OCI-LY7 (cell line): ENCODE measurements around the gene MRPL33. TPM values are rescaled to one million over a fixed set of nuclear protein-coding genes. Genes with fewer than 3 reads are reported as not detected.

Experiments used
- BruUV-seq: library from RNA; stranded (reverse); fragments of 400-500 nt; replicated peaks from 2 replicates; lab custom pipeline; 2021; lab: Mats Ljungman, UMichigan
- CTCF ChIA-PET: fragments of 300-600 bp; sonication (Branson Sonifier 250); formaldehyde crosslinking; loops from one replicate; lab custom pipeline; 2022; ENCODE audit warnings: antibody characterized with exemption; ENCODE audit not compliant: unreplicated experiment; lab: Charles Lee
- POLR2A ChIA-PET: fragments of 300-600 bp; sonication (Branson Sonifier 250); formaldehyde crosslinking; loops from one replicate; lab custom pipeline; 2022; ENCODE audit warnings: antibody characterized with exemption; lab: Charles Lee
- DNase-seq: peaks from one replicate; pipeline ENCODE4 v3.0.0-alpha.2; 2015; ENCODE audit warnings: low spot score
- H2AFZ ChIP-seq: fragments of 200-600 bp; sonication (generic), shearing (Covaris generic); 2 replicates; pipeline ENCODE4 v1.6.1; 2014; ENCODE audit warnings: mild to moderate bottlenecking, antibody characterized with exemption, low read length, moderate library complexity
- H3K27ac ChIP-seq: fragments of 200-600 bp; sonication (generic); 2 replicates; pipeline ENCODE4 v1.5.1; 2014; ENCODE audit warnings: mixed run types, low read depth, mild to moderate bottlenecking, moderate library complexity, low read length, inconsistent platforms; ENCODE audit not compliant: poor library complexity, severe bottlenecking
- H3K36me3 ChIP-seq: fragments of 200-600 bp; sonication (generic); 2 replicates; pipeline ENCODE4 v1.6.1; 2014; ENCODE audit warnings: mild to moderate bottlenecking, antibody characterized with exemption, low read length, moderate library complexity, mixed read lengths; ENCODE audit not compliant: insufficient read depth
- H3K4me1 ChIP-seq: fragments of 200-600 bp; sonication (generic); 2 replicates; pipeline ENCODE4 v1.5.1; 2014; ENCODE audit warnings: mild to moderate bottlenecking, low read length; ENCODE audit not compliant: insufficient read depth, poor library complexity, severe bottlenecking
- H3K4me2 ChIP-seq: fragments of 200-600 bp; sonication (generic); 2 replicates; pipeline ENCODE4 v1.6.1; 2014; ENCODE audit warnings: mild to moderate bottlenecking, low read length
- H3K4me3 ChIP-seq: fragments of 200-600 bp; sonication (generic); 2 replicates; pipeline ENCODE4 v1.5.1; 2014; ENCODE audit warnings: mild to moderate bottlenecking, low read depth, low read length; ENCODE audit not compliant: poor library complexity, severe bottlenecking
- H3K79me2 ChIP-seq: fragments of 200-600 bp; sonication (generic); 2 replicates; pipeline ENCODE4 v1.6.1; 2016; ENCODE audit warnings: low read depth, mild to moderate bottlenecking, low read length, moderate library complexity, mixed read lengths; ENCODE audit not compliant: insufficient read depth
- H3K9me2 ChIP-seq: fragments of 200-600 bp; sonication (generic); 2 replicates; pipeline ENCODE4 v1.6.1; 2016; ENCODE audit warnings: mild to moderate bottlenecking, low read length, mixed read lengths; ENCODE audit not compliant: insufficient read depth
- H3K9me3 ChIP-seq: fragments of 200-600 bp; sonication (generic); 2 replicates; pipeline ENCODE4 v1.6.1; 2014; ENCODE audit warnings: mild to moderate bottlenecking, mixed run types, low read length, mixed read lengths
- H4K20me1 ChIP-seq: fragments of 200-600 bp; sonication (generic); 2 replicates; pipeline ENCODE4 v1.6.1; 2014; ENCODE audit warnings: mild to moderate bottlenecking, antibody characterized with exemption, low read length, moderate library complexity, mixed read lengths; ENCODE audit not compliant: insufficient read depth
- CTCF ChIP-seq: fragments of 200-600 bp; sonication (generic); conservative IDR thresholded peaks from 2 replicates; pipeline ENCODE4 v1.5.1; 2014; ENCODE audit warnings: mild to moderate bottlenecking, antibody characterized with exemption, low read length, moderate library complexity, mixed read lengths
- EZH2phosphoT487 ChIP-seq: fragments of 200-600 bp; sonication (generic); IDR thresholded peaks from 2 replicates; pipeline ENCODE4 v1.6.1; 2018; ENCODE audit warnings: low read depth, borderline replicate concordance, mild to moderate bottlenecking, mixed run types, antibody characterized with exemption, low read length, moderate library complexity, mixed read lengths
- intact Hi-C: fragments of 100-400 bp; cut with micrococcal nuclease; formaldehyde crosslinking; loops from one replicate; pipeline ENCODE4 v1.10.0; 2022; ENCODE audit not compliant: unreplicated experiment
- total RNA-seq, 2 experiments: library from RNA; depleted of rRNA in 1 of 2; stranded (reverse); fragments of >200 nt in 1 of 2; shearing (Covaris generic) in 1 of 2; gene quantifications; 2 replicates each; pipeline ENCODE4 v1.2.3, GENCODE V29; 2014 to 2022

The MRPL33 gene
- total RNA-seq, 2 experiments from 2014 or later, result 43.8 to 51.2 TPM

GRCh38 chr2:27723372-27724144 lies 48.0 kb upstream of the MRPL33 start:
- H3K4me1 ChIP-seq, result no peaks in the 10 kb centered on the region
- H4K20me1 ChIP-seq, result no peaks in the 10 kb centered on the region
- no peak overlapping the region for H2AFZ ChIP-seq
- no peaks in the 10 kb centered on the region for H3K9me3 ChIP-seq
- DNase-seq, result peak; percentile 42
- H3K36me3 ChIP-seq, result no peaks in the 10 kb centered on the region
- intact Hi-C loops, result no loop called here
- no peak overlapping the region for H3K4me2 ChIP-seq
- BruUV-seq, result no TSS peak
- ChIA-PET POLR2A (interaction anchor here (1.0 kb wide), 1 partner anchor 12 kb away, joined by 3 read pairs; no protein-coding TSS in a partner anchor), CTCF (no interaction called here)
- no peak overlapping the region for H3K4me3 ChIP-seq
- no peak overlapping the region for H3K27ac ChIP-seq
- no peaks in the 10 kb centered on the region for H3K79me2 ChIP-seq
- TF ChIP-seq EZH2phosphoT487 (no peak), CTCF (peak; percentile 80)
- no peaks in the 10 kb centered on the region for H3K9me2 ChIP-seq

GRCh38 chr2:27724191-27724590 lies 47.3 kb upstream of the MRPL33 start:
- no peak overlapping the region for H3K4me3 ChIP-seq
- BruUV-seq, result no TSS peak
- no peaks in the 10 kb centered on the region for H3K9me3 ChIP-seq
- no peak overlapping the region for H2AFZ ChIP-seq
- no peak for TF ChIP-seq CTCF
- no peak for TF ChIP-seq EZH2phosphoT487
- no peak for DNase-seq
- no peaks in the 10 kb centered on the region for H4K20me1 ChIP-seq
- H3K36me3 ChIP-seq, result no peaks in the 10 kb centered on the region
- CTCF ChIA-PET, result no interaction called here
- H3K79me2 ChIP-seq, result no peaks in the 10 kb centered on the region
- H3K9me2 ChIP-seq, result no peaks in the 10 kb centered on the region
- no peak overlapping the region for H3K4me2 ChIP-seq
- POLR2A ChIA-PET, result no interaction called here
- no peaks in the 10 kb centered on the region for H3K4me1 ChIP-seq
- no peak overlapping the region for H3K27ac ChIP-seq
- intact Hi-C loops, result no loop called here

GRCh38 chr2:27724905-27725701 lies 46.4 kb upstream of the MRPL33 start:
- no peaks in the 10 kb centered on the region for H3K36me3 ChIP-seq
- H3K9me2 ChIP-seq, result no peaks in the 10 kb centered on the region
- H3K27ac ChIP-seq, result no peak overlapping the region
- no peak overlapping the region for H3K4me2 ChIP-seq
- DNase-seq, result no peak
- intact Hi-C loops, result no loop called here
- ChIA-PET POLR2A (no interaction called here), CTCF (no interaction called here)
- TF ChIP-seq EZH2phosphoT487 (no peak), CTCF (no peak)
- no TSS peak for BruUV-seq
- no peak overlapping the region for H3K4me3 ChIP-seq
- H2AFZ ChIP-seq, result no peak overlapping the region
- no peaks in the 10 kb centered on the region for H3K4me1 ChIP-seq
- no peaks in the 10 kb centered on the region for H4K20me1 ChIP-seq
- H3K9me3 ChIP-seq, result no peaks in the 10 kb centered on the region
- H3K79me2 ChIP-seq, result no peaks in the 10 kb centered on the region
